GM21515 (cell line): Measurements from ENCODE around the gene TMEM132D.
"Not testable (repeated sequence)": the region's sequence is repeated elsewhere in the genome, so short reads cannot be mapped to it uniquely, and the experiment has no call there.

Source experiments
- ATAC-seq: cut with Tn5 transposase; IDR thresholded peaks from one replicate; pipeline ENCODE4 v1.9.1; 2021; ENCODE audit not compliant: unreplicated experiment

TMEM132D gene

DNA sequence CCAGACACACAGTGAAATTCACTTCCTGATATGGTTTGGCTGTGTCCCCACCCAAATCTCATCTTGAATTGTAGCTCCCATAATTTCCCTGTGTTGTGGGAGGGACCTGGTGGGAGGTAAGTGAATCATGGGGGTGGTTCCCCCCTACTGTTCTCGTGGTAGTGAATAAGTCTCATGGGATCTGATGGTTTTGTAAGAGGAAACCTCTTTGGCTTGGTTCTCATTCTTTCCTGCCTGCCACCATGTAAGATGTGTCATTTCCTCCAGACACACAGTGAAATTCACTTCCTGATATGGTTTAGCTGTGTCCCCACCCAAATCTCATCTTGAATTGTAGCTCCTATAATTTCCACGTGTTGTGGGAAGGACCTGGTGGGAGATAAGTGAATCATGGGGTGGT is 354.8 kb downstream of the TMEM132D start:
- not testable (repeated sequence) for ATAC-seq

DNA sequence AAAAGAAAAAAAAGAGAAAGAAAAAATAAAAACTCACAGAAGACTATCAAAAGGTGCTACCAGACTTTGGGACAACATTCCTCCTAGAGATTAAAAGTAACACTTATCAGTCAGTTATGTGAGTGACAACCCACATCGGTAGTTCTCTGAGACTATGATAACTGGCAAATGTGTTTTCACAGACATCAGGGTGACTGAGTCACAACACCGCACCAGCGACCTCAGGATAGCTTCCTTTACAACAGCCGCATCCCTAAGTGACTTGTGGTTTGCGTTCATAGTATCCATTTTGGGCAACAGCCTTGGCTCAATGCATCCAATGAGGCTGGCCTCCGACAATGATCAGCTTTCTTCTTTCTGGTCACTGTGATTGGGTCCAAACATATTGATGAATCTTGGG is 359.1 kb downstream of the TMEM132D start:
- no peak for ATAC-seq

- ATAC-seq: no peak
These were observed 362.9 kb downstream of the TMEM132D start for GRCh38 chr12:129540954-129541353.

DNA sequence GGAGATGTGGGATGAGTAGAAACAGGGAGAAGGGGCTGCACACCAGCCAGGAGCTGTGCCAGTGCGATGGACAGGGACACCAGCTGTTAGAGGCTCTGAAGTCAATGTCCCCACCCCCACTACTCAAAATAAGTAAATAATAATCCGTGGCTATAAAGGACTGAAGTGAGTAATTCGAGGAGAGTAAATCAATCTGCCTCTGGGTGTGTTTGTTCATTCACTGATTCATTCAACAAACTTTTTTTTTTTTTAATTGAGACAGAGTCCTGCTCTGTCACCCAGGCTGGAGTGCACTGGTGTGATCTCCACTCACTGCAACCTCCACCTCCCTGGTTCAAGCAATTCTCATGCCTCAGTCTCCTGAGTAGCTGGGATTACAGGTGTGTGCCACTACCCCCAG is 363.6 kb downstream of the TMEM132D start:
- ATAC-seq: no peak

- not testable (repeated sequence) for ATAC-seq
These were observed 365.0 kb downstream of the TMEM132D start for GRCh38 chr12:129538724-129539335.

DNA sequence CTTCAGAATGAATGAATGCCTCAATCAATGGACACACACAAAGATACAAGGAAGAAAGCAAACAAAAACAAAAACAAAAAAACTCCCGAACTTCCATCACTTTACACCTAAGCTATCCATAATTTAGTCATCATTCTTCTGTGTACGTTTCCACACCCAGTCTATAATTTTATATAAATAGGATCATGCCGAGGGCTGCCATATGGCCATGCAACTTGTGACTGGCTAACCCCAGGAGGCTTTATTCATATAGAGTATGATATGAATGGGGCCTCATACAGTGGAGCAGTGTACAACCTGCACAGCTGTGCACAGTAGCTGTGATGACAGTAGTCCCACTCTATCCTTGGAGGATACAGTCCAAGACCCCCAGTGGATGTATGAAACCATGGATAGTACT is 365.7 kb downstream of the TMEM132D start:
- no peak for ATAC-seq

GRCh38 chr12:129534966-129535750 is 368.7 kb downstream of the TMEM132D start:
- ATAC-seq: no peak

- no peak for ATAC-seq
These were observed 370.9 kb downstream of the TMEM132D start for GRCh38 chr12:129532707-129533499.

GRCh38 chr12:129532082-129532481 is 371.7 kb downstream of the TMEM132D start:
- ATAC-seq: no peak

GRCh38 chr12:129530984-129531383 is 372.8 kb downstream of the TMEM132D start:
- ATAC-seq: no peak

- no peak for ATAC-seq
These were observed 373.3 kb downstream of the TMEM132D start for GRCh38 chr12:129530517-129530916.

DNA sequence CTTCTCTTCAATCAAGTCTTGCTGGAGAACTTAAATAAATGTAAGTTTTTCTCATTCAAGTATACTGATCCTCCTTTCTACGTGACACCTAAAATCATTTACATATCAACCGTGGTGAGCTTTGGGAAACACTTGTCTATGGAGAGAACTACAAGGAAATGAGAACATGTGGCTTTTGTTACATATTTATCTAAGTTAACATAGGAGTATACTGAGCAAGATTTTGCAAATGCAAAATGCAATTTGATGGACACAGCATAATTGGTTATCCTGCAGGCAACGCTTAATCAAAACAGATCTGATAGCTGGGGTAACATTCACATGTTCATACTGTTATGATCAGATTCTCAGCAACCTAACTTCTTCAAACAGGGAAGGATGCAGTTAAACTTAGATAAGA is 376.3 kb downstream of the TMEM132D start:
- no peak for ATAC-seq

GRCh38 chr12:129523621-129524020 is 380.2 kb downstream of the TMEM132D start:
- no peak for ATAC-seq

DNA sequence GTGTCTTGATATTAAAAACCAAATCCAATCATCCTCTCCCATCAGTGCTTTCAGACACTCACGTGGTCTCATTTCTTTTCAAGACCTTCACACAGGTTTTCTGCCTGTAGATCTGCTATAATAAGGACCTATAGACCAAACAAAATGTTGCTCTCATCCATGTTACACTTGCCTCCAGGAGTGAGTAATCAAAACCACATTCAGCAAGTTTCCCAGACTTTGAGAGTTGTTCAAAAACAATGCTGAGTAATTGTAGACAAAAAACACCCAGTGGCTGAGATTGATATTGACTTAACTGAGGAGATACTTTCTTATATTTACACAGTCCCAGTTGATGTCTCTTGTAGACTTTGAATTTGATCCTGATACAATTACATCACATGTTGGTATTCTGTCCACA is 383.1 kb downstream of the TMEM132D start:
- ATAC-seq: no peak

DNA sequence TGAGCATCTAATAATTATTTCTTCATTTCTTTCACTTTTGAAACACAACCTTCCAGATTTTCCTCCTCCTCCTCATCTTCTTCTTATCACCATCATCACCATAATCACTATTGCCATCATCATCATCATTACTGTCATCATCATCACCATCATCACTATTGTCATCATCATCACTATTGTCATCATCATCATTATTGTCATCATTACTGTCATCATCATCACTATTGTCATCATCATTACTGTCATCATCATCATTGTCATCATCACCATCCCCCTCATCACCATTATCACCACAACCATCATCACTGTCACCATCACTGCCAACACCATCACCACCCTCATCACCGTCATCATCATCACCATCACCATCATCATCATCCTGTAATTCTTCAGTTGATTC is 400.0 kb downstream of the TMEM132D start:
- no peak for ATAC-seq

GRCh38 chr12:129496226-129496625 is 407.6 kb downstream of the TMEM132D start:
- ATAC-seq: no peak

- no peak for ATAC-seq
These were observed 409.1 kb downstream of the TMEM132D start for GRCh38 chr12:129494766-129495165.

DNA sequence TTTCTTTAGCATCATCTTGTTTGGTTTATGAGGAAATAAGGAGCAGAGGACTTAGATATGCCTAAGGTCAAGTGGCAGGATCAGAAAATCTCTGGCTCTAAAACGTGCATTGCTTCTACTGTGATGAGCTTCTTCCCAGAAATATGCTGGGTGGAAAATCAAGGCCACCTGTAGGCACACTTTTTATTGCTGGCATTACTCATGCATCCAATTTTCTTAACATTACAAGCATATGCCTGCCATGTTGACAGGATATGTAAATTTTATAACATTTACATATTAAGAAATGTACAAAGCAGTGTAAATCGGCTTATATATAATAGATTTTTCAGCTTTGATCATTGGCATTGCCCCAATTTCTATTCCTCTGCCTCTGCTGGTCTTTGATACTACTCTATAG is 409.6 kb downstream of the TMEM132D start:
- ATAC-seq: no peak

DNA sequence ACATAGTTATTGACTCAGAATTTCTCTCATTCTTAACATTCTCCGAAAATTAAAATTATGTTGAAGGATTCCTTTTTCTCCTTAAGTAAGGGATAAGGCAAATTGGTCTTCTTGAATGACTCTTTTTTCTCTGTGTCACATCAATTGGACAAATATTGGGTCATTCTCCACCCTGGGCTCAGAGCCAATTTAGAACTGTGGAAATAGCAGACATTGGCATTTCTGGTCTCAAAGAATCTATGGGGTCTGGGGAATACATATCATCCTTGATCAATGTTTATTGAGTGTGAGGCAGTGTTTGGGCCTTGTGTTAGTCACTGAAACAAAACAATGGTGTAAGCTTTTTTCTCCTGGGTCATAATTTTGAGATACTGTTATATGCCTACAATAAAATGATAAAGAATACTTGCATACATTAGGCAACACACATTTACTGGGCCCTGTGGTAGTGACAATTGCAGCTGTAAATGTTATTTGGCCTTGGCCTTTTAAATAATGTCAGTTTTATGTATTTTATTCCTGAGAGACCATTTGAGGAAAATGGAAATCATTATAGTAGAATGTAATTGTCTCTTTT is 414.6 kb downstream of the TMEM132D start:
- no peak for ATAC-seq

- ATAC-seq: no peak
These were observed 416.9 kb downstream of the TMEM132D start for GRCh38 chr12:129486931-129487330.

GRCh38 chr12:129483111-129483893 is 420.5 kb downstream of the TMEM132D start:
- ATAC-seq: no peak
